Stimulated activated CD4-positive, alpha-beta T cell treated with anti-CD3 and anti-CD28 coated beads, Interleukin-1b, Interleukin-23, amount 100 ng/mL, for 24 hours (primary cell): Measurements from ENCODE around the gene WFDC12.

Experiments
- DNase-seq, 4 experiments: peaks; one replicate each; pipeline ENCODE4 v3.0.0-alpha.2; 2020; ENCODE audit warnings: low read depth in 4 of 4, low spot score in 1 of 4

Gene WFDC12

DNA sequence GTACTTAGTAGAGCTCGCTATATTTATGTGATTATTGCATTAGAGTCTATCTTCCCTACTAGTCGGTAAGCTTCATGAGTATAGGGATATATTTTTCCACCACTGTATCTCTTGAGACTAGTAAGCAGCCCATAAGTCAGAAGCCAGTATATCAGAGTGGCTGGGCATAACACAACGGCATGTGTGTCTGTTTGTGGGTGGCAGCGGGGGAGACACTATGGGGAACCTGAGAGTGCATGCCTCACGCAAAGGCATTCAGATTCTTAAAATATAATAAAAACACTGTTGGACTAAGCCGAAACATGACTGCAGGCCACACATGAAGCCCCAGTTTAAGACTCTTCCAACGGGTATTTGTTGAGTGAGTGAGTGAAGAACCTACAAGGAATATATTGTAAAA, 31.4 kb downstream of the WFDC12 start:
- no peak for DNase-seq

DNA sequence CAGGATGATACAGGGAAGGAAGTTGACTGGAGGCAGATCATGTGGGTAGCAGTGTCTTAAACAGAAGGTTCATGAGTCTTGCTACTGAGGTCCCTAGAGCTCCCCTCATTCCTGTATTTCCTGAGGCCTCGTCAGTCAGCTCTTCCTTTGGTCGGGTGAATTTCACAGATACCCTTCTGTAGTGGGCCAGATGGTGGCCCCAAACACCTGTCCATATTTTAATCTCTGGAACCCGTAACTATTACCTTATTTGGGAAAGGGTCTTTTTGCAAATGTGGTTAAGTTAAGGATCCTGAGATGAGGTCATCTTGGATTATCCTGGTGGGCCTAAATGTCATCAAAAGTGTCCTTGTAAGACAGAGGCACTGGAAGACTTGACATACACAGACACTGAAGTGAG, 32.9 kb downstream of the WFDC12 start:
- no peak for DNase-seq

DNA sequence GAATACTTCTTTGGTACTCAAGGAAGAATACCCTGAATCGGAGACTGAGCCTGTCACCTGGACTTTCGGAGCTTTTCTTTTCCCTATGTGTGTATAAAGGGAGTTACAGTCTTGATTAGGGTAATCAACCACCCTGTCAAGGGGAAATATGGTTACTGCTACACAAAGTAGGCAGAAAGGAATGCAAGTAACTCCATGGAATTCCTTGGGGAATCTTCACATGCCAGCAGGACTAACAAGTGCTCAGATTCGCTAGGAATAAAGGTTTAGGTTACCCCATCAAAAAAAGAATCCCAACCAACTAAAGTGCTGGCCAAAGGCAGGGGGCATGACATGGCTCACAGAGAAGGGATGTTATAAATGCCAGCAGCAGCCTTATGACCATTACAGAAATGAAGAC, 33.8 kb downstream of the WFDC12 start:
- no peak for DNase-seq

DNA sequence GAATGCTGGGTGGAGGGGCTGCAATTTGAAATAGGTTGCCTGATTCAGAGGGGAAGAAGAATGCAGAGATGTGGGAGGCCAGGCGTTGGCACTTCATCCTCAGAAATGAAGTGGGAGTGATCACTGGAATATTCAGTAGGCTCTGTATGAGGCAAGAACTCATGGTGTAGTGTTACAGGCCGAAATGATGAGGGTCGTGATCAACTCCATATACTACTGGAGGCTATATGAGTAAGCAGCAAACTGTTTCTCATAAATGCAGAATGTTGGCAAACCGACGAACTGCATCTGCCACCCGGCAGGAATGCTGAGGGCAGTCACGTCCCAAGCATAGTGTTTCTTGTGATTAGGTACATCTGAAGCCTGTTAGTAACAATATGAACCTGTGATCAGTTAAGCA, 36.0 kb downstream of the WFDC12 start:
- no peak for DNase-seq

DNA sequence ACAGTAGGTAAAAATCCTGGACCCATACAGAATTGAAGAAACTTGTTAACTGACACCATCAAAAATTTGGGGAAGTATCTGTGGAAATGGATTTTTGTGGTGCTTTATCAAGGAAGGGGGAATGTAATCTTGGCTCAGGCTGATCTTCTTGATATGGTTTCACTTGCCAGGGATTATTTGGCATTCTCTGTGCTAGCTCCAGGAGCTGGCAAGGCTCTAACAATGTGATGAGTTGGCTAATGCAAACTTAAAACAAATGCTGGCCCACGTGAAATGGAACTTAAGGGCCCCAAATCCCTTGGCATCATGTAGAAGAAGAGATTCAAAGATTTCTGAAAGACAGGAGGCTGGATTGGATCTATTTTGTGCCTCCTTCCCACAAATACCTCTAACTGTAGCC, 36.5 kb downstream of the WFDC12 start:
- DNase-seq, result no peak

DNA sequence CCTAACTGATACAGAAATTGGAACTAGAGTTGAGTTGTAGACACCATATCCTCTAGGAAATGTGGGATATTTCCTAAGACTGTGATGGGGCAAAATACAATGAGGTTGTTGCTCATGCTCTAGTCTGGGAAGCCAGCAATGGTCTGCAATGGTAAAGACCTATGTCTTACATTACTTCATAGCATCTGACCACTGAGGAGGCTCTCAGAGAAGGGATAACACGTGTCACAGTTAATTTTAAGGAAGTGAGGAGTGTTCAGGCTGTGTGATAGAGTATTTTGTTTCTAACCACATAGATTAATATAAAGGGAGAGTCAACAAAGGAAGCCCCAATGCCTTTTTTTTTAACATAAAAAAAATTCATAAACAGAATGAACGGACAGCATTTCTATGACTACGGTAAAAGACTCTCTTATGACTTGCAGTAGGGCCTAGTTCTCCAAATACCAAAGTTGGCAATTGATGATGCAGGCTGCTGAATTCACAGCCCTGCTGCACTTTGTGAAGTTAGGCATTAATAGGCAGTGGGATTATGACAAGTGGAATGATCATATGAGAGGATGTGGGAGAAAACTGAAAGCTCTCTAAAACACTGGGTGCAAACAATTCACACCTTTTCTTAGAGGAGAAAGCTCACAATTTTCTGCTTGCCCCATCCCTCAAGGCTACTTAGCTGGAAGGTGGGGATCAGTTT, 37.0 kb downstream of the WFDC12 start:
- no peak for DNase-seq

DNA sequence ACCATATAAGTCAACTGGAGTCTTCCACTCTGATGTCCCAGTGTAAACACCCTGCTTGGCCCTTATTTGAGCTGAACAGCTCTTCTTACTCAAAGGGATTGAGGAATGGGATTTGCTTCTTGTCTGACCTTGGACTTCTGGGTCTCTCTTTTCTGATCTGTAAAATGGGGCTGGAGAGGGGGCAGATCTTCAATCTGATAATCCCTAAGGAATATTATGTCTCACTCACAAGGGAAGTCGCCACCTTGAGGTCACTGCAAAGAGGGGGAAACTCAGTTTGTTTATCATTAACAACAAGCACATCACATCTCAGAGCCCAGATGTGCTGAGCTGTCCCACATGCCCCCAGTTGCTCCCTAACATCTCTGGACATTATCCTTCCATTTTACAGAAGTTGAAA, 38.4 kb downstream of the WFDC12 start:
- DNase-seq, result no peak

DNA sequence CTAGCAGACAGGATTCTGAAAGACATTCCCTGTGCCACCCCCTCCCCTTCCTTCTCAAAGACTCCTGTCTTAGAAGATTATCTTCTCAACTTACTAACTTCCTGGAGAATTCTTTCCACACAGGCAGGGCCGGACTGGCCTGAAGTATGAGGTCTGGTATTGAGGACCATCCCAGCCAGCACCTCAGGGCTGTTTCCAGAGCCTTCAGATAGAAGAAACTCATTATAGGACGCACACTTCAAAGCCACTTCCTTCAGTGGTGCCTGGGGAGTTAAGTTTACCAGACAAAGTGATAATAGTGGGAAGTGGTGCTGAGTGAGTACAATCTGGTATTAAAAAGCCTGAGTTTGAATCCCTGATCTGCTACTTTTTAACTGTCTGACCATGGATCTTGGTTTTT, 39.0 kb downstream of the WFDC12 start:
- no peak for DNase-seq

DNA sequence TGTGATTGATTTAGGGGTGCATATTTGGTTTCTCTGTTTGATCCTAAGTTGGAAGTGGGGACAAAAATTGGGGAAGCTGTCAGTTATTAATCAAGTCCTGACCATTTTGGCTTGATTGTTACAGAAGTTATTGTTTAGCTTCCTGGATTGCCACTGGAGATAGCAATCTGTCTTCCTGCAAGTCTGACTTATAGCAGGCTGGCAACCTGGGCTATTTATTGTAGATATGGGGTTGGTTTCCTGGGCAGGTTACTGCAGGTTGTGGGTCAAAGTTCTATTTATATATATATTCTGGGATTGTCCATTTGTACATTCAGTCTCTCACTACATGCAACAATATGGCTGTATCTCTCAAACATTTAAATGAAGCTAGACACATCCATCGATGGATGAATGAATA, 41.1 kb downstream of the WFDC12 start:
- no peak for DNase-seq

DNA sequence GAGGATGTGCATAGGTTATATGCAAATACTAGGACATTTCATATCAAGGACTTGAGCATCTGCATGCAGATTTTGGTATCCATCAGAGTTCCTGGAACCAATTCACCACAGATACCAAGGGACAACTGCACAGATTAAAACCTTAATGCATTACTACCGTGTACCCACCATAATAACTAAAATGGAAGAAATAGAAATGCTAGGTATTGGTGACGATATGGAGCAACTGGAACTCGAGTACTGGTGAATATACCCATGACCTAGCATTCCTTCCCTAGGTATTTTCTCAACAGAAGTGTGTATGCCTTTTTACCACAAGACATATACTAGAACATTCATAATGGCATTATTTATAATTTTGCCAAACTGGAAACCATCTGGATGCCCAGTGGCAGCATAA, 41.8 kb downstream of the WFDC12 start:
- DNase-seq, result no peak

DNA sequence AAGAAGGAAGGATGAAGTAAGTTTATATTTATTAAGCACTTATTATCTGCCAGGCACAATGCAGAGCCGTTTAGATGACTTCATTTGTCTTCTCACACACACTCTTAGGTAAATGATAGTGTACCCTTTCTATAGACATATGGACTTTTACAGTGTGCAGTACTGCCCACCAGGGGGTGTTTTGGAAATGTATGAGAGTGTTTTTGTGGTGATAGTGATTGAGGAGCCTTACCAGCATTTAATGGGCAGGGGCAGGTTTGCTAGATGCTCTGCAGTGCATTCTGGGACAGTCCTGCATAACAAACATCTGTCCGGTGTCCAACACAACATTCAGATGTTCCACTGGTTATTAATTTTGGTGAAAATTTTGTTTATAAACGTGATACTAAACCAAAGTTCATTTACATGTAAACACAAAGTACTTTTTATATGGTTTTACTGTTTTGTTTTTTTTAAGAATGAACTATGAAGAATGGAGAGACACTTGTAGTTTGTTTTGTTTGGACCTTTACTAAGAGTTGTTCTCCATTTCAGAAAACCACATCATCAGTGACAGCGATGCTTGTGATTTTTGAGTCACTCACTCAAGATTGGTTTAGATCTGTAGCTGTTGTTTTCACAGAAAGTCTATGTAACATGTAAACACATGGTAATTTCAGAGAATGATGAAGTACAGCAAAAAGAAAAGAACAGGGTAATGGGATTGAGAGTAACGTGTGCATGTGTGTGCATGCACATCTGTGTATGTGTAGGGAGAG, 43.2 kb downstream of the WFDC12 start:
- DNase-seq, result no peak

DNA sequence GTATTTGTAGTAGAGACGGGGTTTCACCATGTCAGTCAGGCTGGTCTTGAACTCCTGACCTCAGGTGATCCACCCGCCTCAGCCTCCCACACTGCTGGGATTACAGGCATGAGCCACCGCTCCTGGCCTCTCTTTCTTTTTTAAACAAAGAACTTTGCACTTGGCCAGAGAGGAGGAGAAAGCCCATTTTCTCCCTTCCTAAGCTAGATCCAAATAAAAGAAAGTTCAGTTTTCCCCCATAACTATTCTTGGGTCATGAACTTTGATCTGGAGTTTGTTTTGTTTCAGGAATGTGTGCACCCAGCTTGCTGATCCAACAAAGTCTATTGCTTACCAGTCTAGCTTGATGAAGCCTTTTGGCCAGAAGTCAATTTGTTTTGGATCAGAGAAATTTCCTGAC, 46.7 kb downstream of the WFDC12 start:
- no peak for DNase-seq
